ENCODE data around the gene PPP2R5E.

PPP2R5E gene

DNA sequence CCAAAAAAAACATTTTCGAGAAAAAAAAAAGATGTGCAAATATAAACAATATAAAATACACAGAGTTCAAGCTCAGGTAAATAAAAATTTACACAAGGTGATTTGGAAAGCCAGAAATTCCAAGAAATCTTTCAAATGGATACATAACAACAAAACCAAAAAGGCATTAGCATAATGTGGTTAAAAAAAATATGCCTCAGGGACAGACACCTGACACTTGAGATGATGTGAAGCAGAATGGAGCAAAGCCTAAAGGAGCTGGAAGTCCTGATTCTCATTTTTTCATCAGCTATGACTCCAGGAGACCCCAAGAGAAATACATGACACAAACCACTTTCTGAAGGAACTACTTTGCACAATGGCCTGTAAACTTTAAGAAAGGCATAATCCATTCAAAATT, 98.6 kb downstream of the PPP2R5E start:
- no peaks in the 10 kb centered on the region for H3K9me2 ChIP-seq (replicated peaks; ENCODE audit: insufficient read depth, low read length)
- H3K4me3 ChIP-seq (ENCODE audit: insufficient read depth, low read length, poor library complexity, severe bottlenecking) = no peak overlapping the region
- H3K27ac ChIP-seq (ENCODE audit: low read depth, low read length) = no peak overlapping the region
- TF ChIP-seq EZH2phosphoT487 (conservative IDR thresholded peaks at IDR 0.05; ENCODE audit: low read length) = no peak
- H2AFZ ChIP-seq (ENCODE audit: low read depth, low read length, severe bottlenecking) = no peak overlapping the region
- H3F3A ChIP-seq (ENCODE audit: insufficient read depth) = no peaks in the 10 kb centered on the region
- H3K79me2 ChIP-seq (ENCODE audit: insufficient read depth, low read length) = peaks cover 46% of the 10 kb centered on the region
- no peaks in the 10 kb centered on the region for H3K36me3 ChIP-seq (ENCODE audit: low read length)
- H3K27me3 ChIP-seq (ENCODE audit: low read length) = no peaks in the 10 kb centered on the region
- no peaks in the 10 kb centered on the region for H4K20me1 ChIP-seq (ENCODE audit: low read depth, low read length)
- H3K9me3 ChIP-seq (ENCODE audit: insufficient read depth, low read length) = no peaks in the 10 kb centered on the region
- H3K9ac ChIP-seq (ENCODE audit: low read length) = no peak overlapping the region
- no peak overlapping the region for H3K4me2 ChIP-seq (ENCODE audit: low read depth, low read length, poor library complexity, severe bottlenecking)

DNA sequence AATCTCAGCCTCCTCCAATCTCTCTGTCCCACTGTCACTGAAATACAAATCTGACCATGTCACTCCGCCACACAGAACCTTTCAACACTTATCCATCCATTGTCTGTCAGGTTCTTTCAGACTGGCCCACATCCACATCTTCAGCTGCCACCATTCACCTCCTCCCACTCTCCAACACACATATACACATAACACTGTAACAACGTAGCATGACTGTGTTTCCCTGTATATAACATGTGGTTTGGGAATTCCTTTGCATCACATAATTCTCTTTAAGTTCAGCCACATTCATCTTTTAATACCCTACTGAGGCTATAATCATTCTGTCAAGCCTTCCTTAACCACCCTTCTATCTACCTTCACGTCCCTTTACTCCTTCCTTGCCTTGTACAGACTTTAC, 99.2 kb downstream of the PPP2R5E start:
- Histone ChIP-seq H3K4me3 (ENCODE audit: insufficient read depth, low read length, poor library complexity, severe bottlenecking) (no peak overlapping the region), H4K20me1 (ENCODE audit: low read depth, low read length) (no peaks in the 10 kb centered on the region), H3F3A (ENCODE audit: insufficient read depth) (no peaks in the 10 kb centered on the region), H3K4me2 (ENCODE audit: low read depth, low read length, poor library complexity, severe bottlenecking) (no peak overlapping the region), H3K9me3 (ENCODE audit: insufficient read depth, low read length) (no peaks in the 10 kb centered on the region), H3K9ac (ENCODE audit: low read length) (no peak overlapping the region), H2AFZ (ENCODE audit: low read depth, low read length, severe bottlenecking) (no peak overlapping the region), H3K36me3 (ENCODE audit: low read length) (no peaks in the 10 kb centered on the region), H3K9me2 (replicated peaks; ENCODE audit: insufficient read depth, low read length) (no peaks in the 10 kb centered on the region), H3K27me3 (ENCODE audit: low read length) (no peaks in the 10 kb centered on the region), H3K79me2 (ENCODE audit: insufficient read depth, low read length) (peaks cover 40% of the 10 kb centered on the region), H3K27ac (ENCODE audit: low read depth, low read length) (no peak overlapping the region)
- TF ChIP-seq, protein P1, sequence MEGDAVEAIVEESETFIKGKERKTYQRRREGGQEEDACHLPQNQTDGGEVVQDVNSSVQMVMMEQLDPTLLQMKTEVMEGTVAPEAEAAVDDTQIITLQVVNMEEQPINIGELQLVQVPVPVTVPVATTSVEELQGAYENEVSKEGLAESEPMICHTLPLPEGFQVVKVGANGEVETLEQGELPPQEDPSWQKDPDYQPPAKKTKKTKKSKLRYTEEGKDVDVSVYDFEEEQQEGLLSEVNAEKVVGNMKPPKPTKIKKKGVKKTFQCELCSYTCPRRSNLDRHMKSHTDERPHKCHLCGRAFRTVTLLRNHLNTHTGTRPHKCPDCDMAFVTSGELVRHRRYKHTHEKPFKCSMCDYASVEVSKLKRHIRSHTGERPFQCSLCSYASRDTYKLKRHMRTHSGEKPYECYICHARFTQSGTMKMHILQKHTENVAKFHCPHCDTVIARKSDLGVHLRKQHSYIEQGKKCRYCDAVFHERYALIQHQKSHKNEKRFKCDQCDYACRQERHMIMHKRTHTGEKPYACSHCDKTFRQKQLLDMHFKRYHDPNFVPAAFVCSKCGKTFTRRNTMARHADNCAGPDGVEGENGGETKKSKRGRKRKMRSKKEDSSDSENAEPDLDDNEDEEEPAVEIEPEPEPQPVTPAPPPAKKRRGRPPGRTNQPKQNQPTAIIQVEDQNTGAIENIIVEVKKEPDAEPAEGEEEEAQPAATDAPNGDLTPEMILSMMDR (IDR thresholded peaks at IDR 0.05; ENCODE audit: insufficient read depth, low read length, poor library complexity, severe bottlenecking) = no peak
- TF ChIP-seq EZH2phosphoT487 (conservative IDR thresholded peaks at IDR 0.05; ENCODE audit: low read length) = no peak

DNA sequence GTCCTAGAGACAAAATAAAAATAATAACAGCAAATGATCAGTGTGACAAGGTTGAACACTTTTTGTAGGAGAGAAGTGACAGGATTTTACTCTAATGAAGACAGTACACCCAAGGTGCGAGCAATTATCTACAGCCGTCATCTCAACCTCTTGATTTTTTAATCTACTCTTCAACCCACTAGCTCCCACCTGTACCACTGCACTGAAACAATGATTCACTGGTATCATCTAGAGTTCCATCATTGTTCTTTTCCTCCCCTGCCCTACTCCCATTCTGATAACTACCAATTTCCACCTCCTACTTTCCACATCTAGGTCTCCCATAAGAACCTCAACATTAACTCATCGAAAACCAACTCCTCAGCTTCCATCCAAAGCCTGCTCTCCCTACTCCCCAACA, 99.8 kb downstream of the PPP2R5E start:
- Histone ChIP-seq H3K36me3 (ENCODE audit: low read length) (no peaks in the 10 kb centered on the region), H3K9me3 (ENCODE audit: insufficient read depth, low read length) (no peaks in the 10 kb centered on the region), H3K9ac (ENCODE audit: low read length) (no peak overlapping the region), H3K27ac (ENCODE audit: low read depth, low read length) (no peak overlapping the region), H3K79me2 (ENCODE audit: insufficient read depth, low read length) (peaks cover 41% of the 10 kb centered on the region), H3F3A (ENCODE audit: insufficient read depth) (no peaks in the 10 kb centered on the region), H4K20me1 (ENCODE audit: low read depth, low read length) (no peaks in the 10 kb centered on the region), H3K9me2 (replicated peaks; ENCODE audit: insufficient read depth, low read length) (no peaks in the 10 kb centered on the region), H2AFZ (ENCODE audit: low read depth, low read length, severe bottlenecking) (no peak overlapping the region), H3K27me3 (ENCODE audit: low read length) (no peaks in the 10 kb centered on the region), H3K4me2 (ENCODE audit: low read depth, low read length, poor library complexity, severe bottlenecking) (no peak overlapping the region), H3K4me3 (ENCODE audit: insufficient read depth, low read length, poor library complexity, severe bottlenecking) (no peak overlapping the region)
- TF ChIP-seq EZH2phosphoT487 (conservative IDR thresholded peaks at IDR 0.05; ENCODE audit: low read length) = no peak
- TF ChIP-seq, protein P1 (IDR thresholded peaks at IDR 0.05; ENCODE audit: insufficient read depth, low read length, poor library complexity, severe bottlenecking) = no peak

DNA sequence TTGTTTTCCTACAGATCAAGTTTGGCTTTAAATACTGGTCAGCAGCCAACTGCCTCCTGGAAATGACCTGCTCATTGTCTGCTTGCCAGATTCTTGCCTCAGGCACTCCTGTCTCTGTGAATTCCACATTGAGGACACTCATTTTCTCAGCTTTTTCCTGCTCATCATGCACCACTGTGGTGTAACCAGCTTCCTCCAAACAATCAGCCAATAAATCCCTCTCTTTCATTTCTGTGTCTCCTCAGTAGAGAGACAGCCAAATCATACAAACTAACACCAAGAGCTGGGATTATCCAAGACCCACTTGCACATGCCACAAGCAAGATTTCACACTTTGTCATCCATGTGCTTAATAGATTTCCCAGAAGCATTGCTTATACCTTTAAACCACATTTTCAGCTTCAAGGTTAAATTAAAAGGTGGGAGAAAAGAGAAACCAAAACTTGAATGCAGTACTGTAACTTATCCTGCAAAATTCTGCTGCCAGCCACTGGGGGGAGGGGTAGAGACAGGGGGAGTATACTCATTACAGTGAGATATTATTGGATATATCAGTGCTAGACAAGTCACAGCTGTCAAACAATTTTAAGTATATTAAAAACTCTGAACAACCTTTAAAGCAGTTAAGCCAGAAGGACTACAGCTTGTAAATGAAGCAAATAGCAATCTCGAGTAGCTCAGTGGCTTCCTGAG, 105.0 kb downstream of the PPP2R5E start:
- Histone ChIP-seq H3F3A (ENCODE audit: insufficient read depth) (no peaks in the 10 kb centered on the region), H3K27me3 (ENCODE audit: low read length) (no peaks in the 10 kb centered on the region), H3K79me2 (ENCODE audit: insufficient read depth, low read length) (peaks cover 46% of the 10 kb centered on the region), H4K20me1 (ENCODE audit: low read depth, low read length) (no peaks in the 10 kb centered on the region), H3K9me3 (ENCODE audit: insufficient read depth, low read length) (no peaks in the 10 kb centered on the region), H3K9me2 (replicated peaks; ENCODE audit: insufficient read depth, low read length) (no peaks in the 10 kb centered on the region), H3K27ac (ENCODE audit: low read depth, low read length) (no peak overlapping the region), H3K4me2 (ENCODE audit: low read depth, low read length, poor library complexity, severe bottlenecking) (no peak overlapping the region), H3K4me3 (ENCODE audit: insufficient read depth, low read length, poor library complexity, severe bottlenecking) (no peak overlapping the region), H2AFZ (ENCODE audit: low read depth, low read length, severe bottlenecking) (no peak overlapping the region), H3K9ac (ENCODE audit: low read length) (no peak overlapping the region), H3K36me3 (ENCODE audit: low read length) (no peaks in the 10 kb centered on the region)
- no peak for TF ChIP-seq EZH2phosphoT487 (conservative IDR thresholded peaks at IDR 0.05; ENCODE audit: low read length)
- TF ChIP-seq, protein P1 (IDR thresholded peaks at IDR 0.05; ENCODE audit: insufficient read depth, low read length, poor library complexity, severe bottlenecking) = no peak
